OCI-LY7 (cell line): ENCODE results near the gene PACC1. TPM values are rescaled to one million over a fixed set of nuclear protein-coding genes. Genes with fewer than 3 reads are reported as not detected.

ENCODE experiments used
- BruUV-seq: library from RNA; stranded (reverse); fragments of 400-500 nt; replicated peaks from 2 replicates; lab custom pipeline; 2021; lab: Mats Ljungman, UMichigan
- CTCF ChIA-PET: fragments of 300-600 bp; sonication (Branson Sonifier 250); formaldehyde crosslinking; loops from one replicate; lab custom pipeline; 2022; ENCODE audit warnings: antibody characterized with exemption; ENCODE audit not compliant: unreplicated experiment; lab: Charles Lee
- POLR2A ChIA-PET: fragments of 300-600 bp; sonication (Branson Sonifier 250); formaldehyde crosslinking; loops from one replicate; lab custom pipeline; 2022; ENCODE audit warnings: antibody characterized with exemption; lab: Charles Lee
- DNase-seq: peaks from one replicate; pipeline ENCODE4 v3.0.0-alpha.2; 2015; ENCODE audit warnings: low spot score
- H2AFZ ChIP-seq: fragments of 200-600 bp; sonication (generic), shearing (Covaris generic); 2 replicates; pipeline ENCODE4 v1.6.1; 2014; ENCODE audit warnings: mild to moderate bottlenecking, antibody characterized with exemption, low read length, moderate library complexity
- H3K27ac ChIP-seq: fragments of 200-600 bp; sonication (generic); 2 replicates; pipeline ENCODE4 v1.5.1; 2014; ENCODE audit warnings: mixed run types, low read depth, mild to moderate bottlenecking, moderate library complexity, low read length, inconsistent platforms; ENCODE audit not compliant: poor library complexity, severe bottlenecking
- H3K36me3 ChIP-seq: fragments of 200-600 bp; sonication (generic); 2 replicates; pipeline ENCODE4 v1.6.1; 2014; ENCODE audit warnings: mild to moderate bottlenecking, antibody characterized with exemption, low read length, moderate library complexity, mixed read lengths; ENCODE audit not compliant: insufficient read depth
- H3K4me1 ChIP-seq: fragments of 200-600 bp; sonication (generic); 2 replicates; pipeline ENCODE4 v1.5.1; 2014; ENCODE audit warnings: mild to moderate bottlenecking, low read length; ENCODE audit not compliant: insufficient read depth, poor library complexity, severe bottlenecking
- H3K4me2 ChIP-seq: fragments of 200-600 bp; sonication (generic); 2 replicates; pipeline ENCODE4 v1.6.1; 2014; ENCODE audit warnings: mild to moderate bottlenecking, low read length
- H3K4me3 ChIP-seq: fragments of 200-600 bp; sonication (generic); 2 replicates; pipeline ENCODE4 v1.5.1; 2014; ENCODE audit warnings: mild to moderate bottlenecking, low read depth, low read length; ENCODE audit not compliant: poor library complexity, severe bottlenecking
- H3K79me2 ChIP-seq: fragments of 200-600 bp; sonication (generic); 2 replicates; pipeline ENCODE4 v1.6.1; 2016; ENCODE audit warnings: low read depth, mild to moderate bottlenecking, low read length, moderate library complexity, mixed read lengths; ENCODE audit not compliant: insufficient read depth
- H3K9me2 ChIP-seq: fragments of 200-600 bp; sonication (generic); 2 replicates; pipeline ENCODE4 v1.6.1; 2016; ENCODE audit warnings: mild to moderate bottlenecking, low read length, mixed read lengths; ENCODE audit not compliant: insufficient read depth
- H3K9me3 ChIP-seq: fragments of 200-600 bp; sonication (generic); 2 replicates; pipeline ENCODE4 v1.6.1; 2014; ENCODE audit warnings: mild to moderate bottlenecking, mixed run types, low read length, mixed read lengths
- H4K20me1 ChIP-seq: fragments of 200-600 bp; sonication (generic); 2 replicates; pipeline ENCODE4 v1.6.1; 2014; ENCODE audit warnings: mild to moderate bottlenecking, antibody characterized with exemption, low read length, moderate library complexity, mixed read lengths; ENCODE audit not compliant: insufficient read depth
- CTCF ChIP-seq: fragments of 200-600 bp; sonication (generic); conservative IDR thresholded peaks from 2 replicates; pipeline ENCODE4 v1.5.1; 2014; ENCODE audit warnings: mild to moderate bottlenecking, antibody characterized with exemption, low read length, moderate library complexity, mixed read lengths
- EZH2phosphoT487 ChIP-seq: fragments of 200-600 bp; sonication (generic); IDR thresholded peaks from 2 replicates; pipeline ENCODE4 v1.6.1; 2018; ENCODE audit warnings: low read depth, borderline replicate concordance, mild to moderate bottlenecking, mixed run types, antibody characterized with exemption, low read length, moderate library complexity, mixed read lengths
- intact Hi-C: fragments of 100-400 bp; cut with micrococcal nuclease; formaldehyde crosslinking; loops from one replicate; pipeline ENCODE4 v1.10.0; 2022; ENCODE audit not compliant: unreplicated experiment
- total RNA-seq, 2 experiments: library from RNA; depleted of rRNA in 1 of 2; stranded (reverse); fragments of >200 nt in 1 of 2; shearing (Covaris generic) in 1 of 2; gene quantifications; 2 replicates each; pipeline ENCODE4 v1.2.3, GENCODE V29; 2014 to 2022

PACC1 gene
- total RNA-seq, 2 experiments from 2014 or later, result 17.3 to 30.8 TPM

DNA sequence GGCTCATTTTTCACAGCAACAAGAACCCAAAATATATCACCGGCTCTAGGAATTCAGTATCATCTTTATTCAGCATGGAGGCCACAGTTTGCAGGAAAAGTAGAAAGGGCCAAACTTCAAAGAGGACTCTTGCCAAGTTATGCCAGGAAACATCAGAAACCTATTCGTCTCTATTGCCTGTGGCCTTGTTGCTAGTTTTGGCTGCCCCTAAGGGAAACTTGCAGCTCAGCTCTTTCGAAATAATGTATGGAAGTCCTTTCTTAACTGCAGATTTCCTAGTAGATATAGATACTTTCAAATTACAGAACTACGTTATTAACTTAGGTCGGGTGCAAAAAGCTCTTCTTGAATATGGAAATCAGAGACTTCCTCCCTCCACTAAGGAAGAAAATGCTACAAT, 13.8 kb upstream of the PACC1 start:
- no TSS peak for BruUV-seq
- Histone ChIP-seq H3K4me3 (no peak overlapping the region), H3K27ac (no peak overlapping the region), H4K20me1 (no peaks in the 10 kb centered on the region), H3K36me3 (no peaks in the 10 kb centered on the region), H2AFZ (no peak overlapping the region), H3K9me2 (no peaks in the 10 kb centered on the region), H3K9me3 (no peaks in the 10 kb centered on the region), H3K79me2 (no peaks in the 10 kb centered on the region), H3K4me2 (no peak overlapping the region), H3K4me1 (no peaks in the 10 kb centered on the region)
- TF ChIP-seq CTCF (no peak), EZH2phosphoT487 (no peak)
- DNase-seq, result no peak
- ChIA-PET POLR2A (interaction anchor here (0.7 kb wide), 1 partner anchor 358 kb away, joined by 3 read pairs; no protein-coding TSS in a partner anchor), CTCF (interaction anchor here (1.0 kb wide), 1 partner anchor 27 kb away, joined by 3 read pairs; no protein-coding TSS in a partner anchor)
- intact Hi-C loops, result no loop called here

GRCh38 chr1:212423879-212424278, 9.2 kb upstream of the PACC1 start:
- Histone ChIP-seq H4K20me1 (no peaks in the 10 kb centered on the region), H3K9me2 (no peaks in the 10 kb centered on the region), H3K9me3 (no peaks in the 10 kb centered on the region), H3K4me3 (no peak overlapping the region), H3K4me2 (no peak overlapping the region), H3K79me2 (no peaks in the 10 kb centered on the region), H3K27ac (no peak overlapping the region), H3K4me1 (no peaks in the 10 kb centered on the region), H3K36me3 (no peaks in the 10 kb centered on the region), H2AFZ (no peak overlapping the region)
- POLR2A ChIA-PET, result no interaction called here
- BruUV-seq, result no TSS peak
- no peak for DNase-seq
- intact Hi-C loops, result no loop called here
- TF ChIP-seq CTCF (no peak), EZH2phosphoT487 (no peak)
- CTCF ChIA-PET, result no interaction called here

DNA sequence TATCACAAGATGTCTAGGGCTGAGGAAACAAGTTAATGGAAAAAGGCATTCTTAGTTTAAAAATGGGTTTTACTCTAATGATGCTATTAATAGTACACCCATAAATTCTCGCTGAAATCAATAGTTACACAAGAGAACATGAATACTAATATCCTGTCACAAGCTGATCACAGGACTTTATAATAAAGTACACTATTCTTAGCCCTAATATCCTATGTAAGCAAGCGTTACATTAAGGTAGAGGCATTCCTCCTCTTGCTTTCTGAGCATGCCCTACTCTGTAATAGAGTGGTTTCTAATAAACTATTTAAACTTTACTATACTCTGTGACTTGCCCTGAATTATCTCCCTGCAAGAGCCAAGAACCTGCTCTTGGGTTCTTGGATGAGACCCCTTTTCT, 6.5 kb upstream of the PACC1 start:
- CTCF ChIA-PET, result no interaction called here
- intact Hi-C loops, result no loop called here

More for the DNA sequence above, 6.5 kb upstream of the PACC1 start:
- H3K4me1 ChIP-seq, result no peaks in the 10 kb centered on the region
- no peak overlapping the region for H3K4me2 ChIP-seq
- H3K27ac ChIP-seq, result no peak overlapping the region
- no peak overlapping the region for H3K4me3 ChIP-seq
- H3K9me2 ChIP-seq, result no peaks in the 10 kb centered on the region
- POLR2A ChIA-PET, result no interaction called here
- no peaks in the 10 kb centered on the region for H3K9me3 ChIP-seq
- no peaks in the 10 kb centered on the region for H3K79me2 ChIP-seq
- H4K20me1 ChIP-seq, result no peaks in the 10 kb centered on the region
- no peak for TF ChIP-seq EZH2phosphoT487
- TF ChIP-seq CTCF, result no peak
- no peak overlapping the region for H2AFZ ChIP-seq
- no peaks in the 10 kb centered on the region for H3K36me3 ChIP-seq
- no peak for DNase-seq
- no TSS peak for BruUV-seq
